Stomach (tissue), 9 donors: ENCODE results near the gene DAB1. TPM values are rescaled to one million over a fixed set of nuclear protein-coding genes. Genes with fewer than 3 reads are reported as not detected.

Experiments used
- DNase-seq, 2 donors: peaks; one replicate each; pipeline versions ENCODE4 v3.0.0 to v3.0.0-alpha.2; 2013 to 2019
- H3K27ac ChIP-seq, 5 donors: fragments of 200-600 bp in 4 of 5; sonication (generic) in 4 of 5; one replicate each; pipeline ENCODE4 v1.5.1; 2013 to 2019; ENCODE audit warnings: mild to moderate bottlenecking in 1 of 5, moderate library complexity in 1 of 5
- H3K27me3 ChIP-seq, 3 donors: fragments of 200-600 bp; sonication (generic); one replicate each; pipeline ENCODE4 v1.5.1; 2017 to 2019; ENCODE audit warnings: mixed run types in 1 of 3
- H3K36me3 ChIP-seq, 4 donors: fragments of 200-600 bp; sonication (generic); 1 replicate in 3 of 4; 2 replicates in 1 of 4; pipeline ENCODE4 v1.5.1; 2016 to 2019
- H3K4me1 ChIP-seq, 4 donors: fragments of 200-600 bp; sonication (generic); one replicate each; pipeline ENCODE4 v1.5.1; 2016 to 2019
- H3K4me3 ChIP-seq, 4 donors: fragments of 200-600 bp; sonication (generic) in 3 of 4; one replicate each; pipeline ENCODE4 v1.5.1; 2016 to 2019; ENCODE audit warnings: mild to moderate bottlenecking in 1 of 4
- H3K9me3 ChIP-seq, 4 donors: fragments of 200-600 bp; sonication (generic); one replicate each; pipeline ENCODE4 v1.5.1; 2016 to 2019
- EP300 ChIP-seq: sonication (generic); formaldehyde crosslinking; IDR thresholded peaks from one replicate; pipeline ENCODE4 v1.6.1; 2017; ENCODE audit warnings: antibody characterized with exemption
- POLR2A ChIP-seq, 4 donors: fragments of 450-650 bp; IDR thresholded peaks; one replicate each; pipeline ENCODE4 v1.6.1; 2016; ENCODE audit warnings: antibody characterized with exemption in 4 of 4, control low read depth in 2 of 4, mild to moderate bottlenecking in 1 of 4, moderate library complexity in 1 of 4
- POLR2AphosphoS5 ChIP-seq, 3 donors: sonication (generic); formaldehyde crosslinking; IDR thresholded peaks; one replicate each; pipeline ENCODE4 v1.6.1; 2016; ENCODE audit warnings: antibody characterized with exemption in 3 of 3
- WGBS, 5 donors: extraction: QIAGEN DNeasy Blood & Tissue Kit in 3 of 5; methylation state at CpG; one replicate each; pipeline versions ENCODE4 v1.1.5 to v1.1.7; 2013 to 2018; 5-methylcytosine and 5-hydroxymethylcytosine counted together
- intact Hi-C: fragments of 100-400 bp; cut with DNase I; formaldehyde crosslinking; loops from one replicate; pipeline ENCODE4 v1.15.1; 2023; ENCODE audit warnings: low total_unique reads
- polyA plus RNA-seq, 3 donors: library from polyadenylated mRNA; stranded (reverse); fragments of 200-250 nt; gene quantifications; one replicate each; pipeline ENCODE4 v1.2.3, GENCODE V29; 2013
- total RNA-seq, 5 donors: library from RNA; depleted of rRNA; stranded (reverse); fragments of >200 nt; gene quantifications; one replicate each; pipeline versions ENCODE4 v1.1.0 to v1.2.3, GENCODE V29; 2014 to 2016
- TF ChIP-seq, protein P1 (sequence below), 7 experiments: fragments of 450-650 bp in 4 of 7; fragments of 200-600 bp in 3 of 7; sonication (generic) in 3 of 7; IDR thresholded peaks; one replicate each; pipeline ENCODE4 v1.5.1; 2016 to 2019; ENCODE audit warnings: antibody characterized with exemption in 7 of 7, control low read depth in 2 of 7, mild to moderate bottlenecking in 1 of 7
- donor health status: healthy with polysubstance abuse.
- donor health status: Bipolar disorder and iron deficiency.
- donor health status: healthy.

DAB1 gene
- total and polyA plus RNA-seq, 8 donors: under 0.01 to 3.5 (median 0.61) TPM; not detected in 1

DNA sequence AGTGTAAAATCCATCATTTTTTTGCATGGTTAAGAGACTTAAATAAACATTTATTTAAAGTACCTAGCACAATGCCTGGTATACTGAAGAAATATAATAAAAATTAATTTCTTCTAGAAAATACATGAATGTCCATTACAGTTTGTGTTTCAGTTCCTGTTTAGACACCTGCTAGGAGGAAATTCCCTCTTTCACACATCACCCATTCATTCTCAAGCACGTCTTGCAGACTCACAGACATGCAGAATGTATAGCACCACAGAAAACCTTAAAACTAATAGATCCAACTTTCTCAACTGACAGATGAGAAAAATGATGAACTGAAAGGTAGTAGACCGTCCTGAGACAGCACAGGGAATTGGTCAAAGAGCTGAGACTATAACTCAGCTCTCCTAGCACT is 285.9 kb downstream of the DAB1 start:
- no peak for DNase-seq
- Histone ChIP-seq H3K4me1 (no peaks in the 10 kb centered on the region), H3K36me3 (no peaks in the 10 kb centered on the region), H3K4me3 (no peak overlapping the region), H3K27me3 (no peaks in the 10 kb centered on the region), H3K9me3 (no peaks in the 10 kb centered on the region), H3K27ac (no peak overlapping the region)
- no peak for TF ChIP-seq EP300
- TF ChIP-seq POLR2AphosphoS5 (IDR thresholded peaks at IDR 0.05): no peak
- TF ChIP-seq POLR2A (IDR thresholded peaks at IDR 0.05): no peak
- TF ChIP-seq, protein P1, sequence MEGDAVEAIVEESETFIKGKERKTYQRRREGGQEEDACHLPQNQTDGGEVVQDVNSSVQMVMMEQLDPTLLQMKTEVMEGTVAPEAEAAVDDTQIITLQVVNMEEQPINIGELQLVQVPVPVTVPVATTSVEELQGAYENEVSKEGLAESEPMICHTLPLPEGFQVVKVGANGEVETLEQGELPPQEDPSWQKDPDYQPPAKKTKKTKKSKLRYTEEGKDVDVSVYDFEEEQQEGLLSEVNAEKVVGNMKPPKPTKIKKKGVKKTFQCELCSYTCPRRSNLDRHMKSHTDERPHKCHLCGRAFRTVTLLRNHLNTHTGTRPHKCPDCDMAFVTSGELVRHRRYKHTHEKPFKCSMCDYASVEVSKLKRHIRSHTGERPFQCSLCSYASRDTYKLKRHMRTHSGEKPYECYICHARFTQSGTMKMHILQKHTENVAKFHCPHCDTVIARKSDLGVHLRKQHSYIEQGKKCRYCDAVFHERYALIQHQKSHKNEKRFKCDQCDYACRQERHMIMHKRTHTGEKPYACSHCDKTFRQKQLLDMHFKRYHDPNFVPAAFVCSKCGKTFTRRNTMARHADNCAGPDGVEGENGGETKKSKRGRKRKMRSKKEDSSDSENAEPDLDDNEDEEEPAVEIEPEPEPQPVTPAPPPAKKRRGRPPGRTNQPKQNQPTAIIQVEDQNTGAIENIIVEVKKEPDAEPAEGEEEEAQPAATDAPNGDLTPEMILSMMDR (IDR thresholded peaks at IDR 0.05): no peak
- intact Hi-C loops: no loop called here
- WGBS, 5 donors: 56 to 77% (median 60%) methylated on average over 2 of the region's 2 CpGs

DNA sequence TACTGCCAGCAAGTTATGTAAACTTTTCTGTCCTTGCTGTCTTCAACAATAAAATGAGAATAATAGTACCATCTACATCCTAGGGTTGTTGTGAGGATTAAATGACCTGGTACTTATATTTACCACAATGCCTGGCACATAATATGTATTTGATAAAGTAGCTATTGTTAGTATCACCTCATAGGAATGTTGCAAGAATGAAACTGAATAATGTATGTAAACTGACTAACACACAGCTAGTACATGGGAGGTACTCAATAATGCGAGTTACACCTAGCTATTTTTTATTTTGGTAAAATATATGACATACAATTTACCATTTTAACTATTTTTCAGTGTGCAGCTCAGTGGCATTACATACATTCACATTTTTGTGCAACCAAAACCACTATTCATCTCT is 289.1 kb downstream of the DAB1 start:
- no peaks in the 10 kb centered on the region for H3K9me3 ChIP-seq

DNA sequence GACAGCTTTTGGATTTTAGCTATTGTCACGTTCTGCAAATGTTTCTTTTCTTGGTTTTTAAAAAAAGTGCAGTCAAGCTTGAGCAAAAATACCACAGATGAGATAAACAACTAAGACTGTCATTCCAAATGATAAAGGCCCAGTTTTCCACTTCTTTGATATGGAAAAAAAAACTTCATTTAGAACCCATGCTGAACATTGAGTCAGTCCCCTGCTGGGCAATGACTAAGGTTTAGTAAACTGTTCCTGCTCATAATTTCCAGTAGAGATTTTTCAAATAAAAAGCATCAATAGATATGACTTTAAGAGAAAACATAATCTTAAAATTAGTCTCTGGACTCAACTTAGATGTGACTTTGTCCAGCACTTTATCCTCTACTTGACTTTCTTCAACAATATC is 290.2 kb downstream of the DAB1 start:
- H3K4me1 ChIP-seq: no peaks in the 10 kb centered on the region
- no peak overlapping the region for H3K4me3 ChIP-seq
- H3K27me3 ChIP-seq: no peaks in the 10 kb centered on the region
- no peaks in the 10 kb centered on the region for H3K36me3 ChIP-seq
- no peak for DNase-seq
- no peak for TF ChIP-seq POLR2A (IDR thresholded peaks at IDR 0.05)
- no peak for TF ChIP-seq EP300
- TF ChIP-seq, protein P1 (IDR thresholded peaks at IDR 0.05): no peak
- TF ChIP-seq POLR2AphosphoS5 (IDR thresholded peaks at IDR 0.05): no peak
- intact Hi-C loops: no loop called here
- no peaks in the 10 kb centered on the region for H3K9me3 ChIP-seq
- H3K27ac ChIP-seq: no peak overlapping the region
- 43 to 57% (median 47%) methylated on average over 1 of the region's 1 CpG for WGBS, 5 donors

More for the DNA sequence above, 289.1 kb downstream of the DAB1 start:
- DNase-seq: no peak
- H3K27me3 ChIP-seq: no peaks in the 10 kb centered on the region
- WGBS, 5 donors: 84 to 94% (median 88%) methylated on average over 1 of the region's 1 CpG
- TF ChIP-seq, protein P1 (IDR thresholded peaks at IDR 0.05): no peak
- no peak for TF ChIP-seq EP300
- no peak for TF ChIP-seq POLR2AphosphoS5 (IDR thresholded peaks at IDR 0.05)
- H3K4me3 ChIP-seq: no peak overlapping the region
- H3K4me1 ChIP-seq: no peaks in the 10 kb centered on the region
- intact Hi-C loops: no loop called here
- H3K36me3 ChIP-seq: no peaks in the 10 kb centered on the region
- no peak overlapping the region for H3K27ac ChIP-seq

DNA sequence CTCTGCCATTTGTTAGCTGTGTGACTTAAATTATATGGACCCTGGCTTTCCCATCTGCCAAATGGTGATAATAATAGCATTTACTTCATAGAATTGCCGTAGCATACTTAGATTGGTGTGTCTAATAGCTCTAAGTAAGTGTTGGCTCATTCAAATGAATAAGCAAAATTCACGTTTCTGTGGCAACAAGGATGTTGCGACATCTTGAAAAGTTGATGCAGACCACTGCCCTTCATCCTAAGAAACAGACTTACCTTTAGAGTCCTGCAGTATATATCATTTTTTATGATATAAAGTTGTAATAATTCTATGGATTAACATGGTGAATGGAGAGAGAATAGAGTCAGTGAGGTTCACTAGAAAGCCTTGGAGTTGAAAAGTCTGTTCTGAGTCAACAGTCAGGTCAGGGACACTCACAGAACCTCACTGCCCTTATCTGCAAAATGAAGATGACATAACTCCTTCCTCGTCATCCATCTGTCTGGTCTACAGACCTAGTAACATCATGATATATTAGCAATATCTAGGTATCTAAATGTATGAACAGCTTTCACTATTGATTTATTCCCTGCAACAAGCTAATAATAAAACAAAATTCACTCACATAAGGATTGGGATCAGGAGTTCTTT is 290.8 kb downstream of the DAB1 start:
- no peak for TF ChIP-seq POLR2AphosphoS5 (IDR thresholded peaks at IDR 0.05)
- Histone ChIP-seq H3K27ac (no peak overlapping the region), H3K4me1 (no peaks in the 10 kb centered on the region), H3K27me3 (no peaks in the 10 kb centered on the region), H3K36me3 (no peaks in the 10 kb centered on the region), H3K4me3 (no peak overlapping the region), H3K9me3 (no peaks in the 10 kb centered on the region)
- DNase-seq: no peak
- 80 to 87% (median 82%) methylated on average over 4 of the region's 4 CpGs for WGBS, 5 donors
- intact Hi-C loops: no loop called here

DNA sequence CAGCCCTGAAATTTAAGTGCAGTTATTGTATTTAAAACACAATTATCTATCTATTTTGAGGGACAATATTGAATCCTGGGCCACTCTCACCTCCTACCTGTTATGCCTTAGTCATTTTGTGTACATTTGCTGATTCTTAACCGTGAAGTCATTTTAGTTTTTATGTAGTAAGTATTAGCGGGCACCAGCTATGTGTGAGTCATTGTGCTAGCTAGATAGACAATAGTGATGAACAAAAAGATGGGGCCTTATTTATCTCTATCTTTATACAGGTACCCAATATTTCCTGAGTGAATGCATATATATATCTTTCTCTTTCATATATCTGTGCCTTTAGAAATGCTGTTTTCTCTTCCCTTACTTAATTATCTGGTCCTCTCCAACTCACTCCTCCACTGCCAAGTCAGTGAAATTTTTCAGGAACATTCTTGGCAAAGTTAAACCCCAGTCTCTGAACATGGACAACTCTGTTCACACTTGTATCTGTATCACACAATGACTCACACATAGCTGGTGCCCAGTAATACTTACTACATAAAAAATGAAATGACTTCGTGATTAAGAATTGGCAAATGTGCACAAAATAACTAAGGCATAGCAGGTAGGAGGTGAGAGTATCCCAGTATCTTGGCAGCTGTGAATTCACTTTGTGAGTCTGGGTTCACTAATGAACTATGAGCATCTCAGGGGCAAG is 292.0 kb downstream of the DAB1 start:
- 61 to 73% (median 66%) methylated on average over 3 of the region's 3 CpGs for WGBS, 5 donors
- Histone ChIP-seq H3K9me3 (no peaks in the 10 kb centered on the region), H3K27me3 (no peaks in the 10 kb centered on the region), H3K27ac (no peak overlapping the region), H3K4me1 (no peaks in the 10 kb centered on the region), H3K4me3 (no peak overlapping the region), H3K36me3 (no peaks in the 10 kb centered on the region)
- TF ChIP-seq EP300 (no peak), POLR2AphosphoS5 (IDR thresholded peaks at IDR 0.05) (no peak), POLR2A (IDR thresholded peaks at IDR 0.05) (no peak)
- TF ChIP-seq, protein P1 (IDR thresholded peaks at IDR 0.05): no peak
- intact Hi-C loops: no loop called here
- DNase-seq: no peak
